ENCODE results near the gene DIP2A. TPM values are rescaled to one million over a fixed set of nuclear protein-coding genes. Genes with fewer than 3 reads are reported as not detected.

Gene DIP2A, protein sequence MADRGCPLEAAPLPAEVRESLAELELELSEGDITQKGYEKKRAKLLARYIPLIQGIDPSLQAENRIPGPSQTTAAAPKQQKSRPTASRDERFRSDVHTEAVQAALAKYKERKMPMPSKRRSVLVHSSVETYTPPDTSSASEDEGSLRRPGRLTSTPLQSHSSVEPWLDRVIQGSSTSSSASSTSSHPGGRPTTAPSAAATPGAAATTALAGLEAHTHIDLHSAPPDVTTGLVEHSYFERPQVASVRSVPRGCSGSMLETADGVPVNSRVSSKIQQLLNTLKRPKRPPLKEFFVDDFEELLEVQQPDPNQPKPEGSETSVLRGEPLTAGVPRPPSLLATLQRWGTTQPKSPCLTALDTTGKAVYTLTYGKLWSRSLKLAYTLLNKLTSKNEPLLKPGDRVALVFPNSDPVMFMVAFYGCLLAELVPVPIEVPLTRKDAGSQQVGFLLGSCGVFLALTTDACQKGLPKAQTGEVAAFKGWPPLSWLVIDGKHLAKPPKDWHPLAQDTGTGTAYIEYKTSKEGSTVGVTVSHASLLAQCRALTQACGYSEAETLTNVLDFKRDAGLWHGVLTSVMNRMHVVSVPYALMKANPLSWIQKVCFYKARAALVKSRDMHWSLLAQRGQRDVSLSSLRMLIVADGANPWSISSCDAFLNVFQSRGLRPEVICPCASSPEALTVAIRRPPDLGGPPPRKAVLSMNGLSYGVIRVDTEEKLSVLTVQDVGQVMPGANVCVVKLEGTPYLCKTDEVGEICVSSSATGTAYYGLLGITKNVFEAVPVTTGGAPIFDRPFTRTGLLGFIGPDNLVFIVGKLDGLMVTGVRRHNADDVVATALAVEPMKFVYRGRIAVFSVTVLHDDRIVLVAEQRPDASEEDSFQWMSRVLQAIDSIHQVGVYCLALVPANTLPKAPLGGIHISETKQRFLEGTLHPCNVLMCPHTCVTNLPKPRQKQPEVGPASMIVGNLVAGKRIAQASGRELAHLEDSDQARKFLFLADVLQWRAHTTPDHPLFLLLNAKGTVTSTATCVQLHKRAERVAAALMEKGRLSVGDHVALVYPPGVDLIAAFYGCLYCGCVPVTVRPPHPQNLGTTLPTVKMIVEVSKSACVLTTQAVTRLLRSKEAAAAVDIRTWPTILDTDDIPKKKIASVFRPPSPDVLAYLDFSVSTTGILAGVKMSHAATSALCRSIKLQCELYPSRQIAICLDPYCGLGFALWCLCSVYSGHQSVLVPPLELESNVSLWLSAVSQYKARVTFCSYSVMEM (N-terminal part only)
- 100 to 1,000 TPM in 1 of 2 donors, 10 to 100 TPM in 1; 94.3 to 104 TPM for total RNA-seq
- 42.5 TPM for polyA plus RNA-seq (ENCODE audit: insufficient read depth, low read depth, low replicate concordance)
- long read RNA-seq, donor 1, partial matches to known transcripts: 0 of 1 reads
- long read RNA-seq, donor 1, other reads (novel, unspliced or antisense): 0 of 1 reads
- long read RNA-seq, donor 2: 0 reads

DNA sequence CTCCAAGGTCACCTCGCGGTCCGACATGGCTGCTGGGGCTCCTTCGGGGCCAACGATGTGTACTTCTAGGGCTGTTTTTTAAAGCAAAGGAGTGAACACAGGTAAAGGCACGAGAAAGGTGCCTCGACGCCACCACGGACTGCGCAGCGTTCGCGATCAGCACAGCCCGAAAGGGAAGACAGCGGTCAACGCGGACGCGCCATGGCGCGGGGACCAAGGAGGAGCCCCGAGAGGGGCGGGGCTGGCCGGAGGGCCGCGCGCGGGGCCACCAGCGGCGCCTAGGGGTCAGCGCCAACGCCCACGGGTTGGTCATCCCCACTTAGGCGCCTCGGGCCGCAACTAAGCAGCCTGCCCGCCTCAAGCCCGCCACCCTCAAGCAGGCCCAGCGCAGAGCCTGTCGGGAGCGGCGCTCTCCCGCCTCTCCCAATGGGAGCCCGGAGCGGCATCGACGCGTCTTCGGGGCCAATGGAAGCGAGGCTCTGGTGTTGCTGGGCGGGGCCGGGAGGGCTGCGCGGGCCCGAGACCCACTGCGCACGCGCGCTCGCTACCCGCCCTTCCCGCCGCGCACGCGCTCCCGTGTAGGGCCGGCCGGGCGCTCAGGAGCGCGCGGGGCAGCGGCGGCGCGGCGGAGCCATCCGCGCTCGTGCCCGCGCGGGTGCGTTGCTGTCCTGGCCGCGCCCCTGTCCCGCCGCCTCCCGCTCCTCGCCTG, at the start of gene DIP2A:
TSS of gene DIP2A (plus strand) at position 577 of the 709 bp plus-strand sequence. CDS start 241 bp downstream, outside the sequence.
- Histone ChIP-seq H3K4me1 (peaks cover 40% of the 10 kb centered on the region), H3K27me3 (no peaks in the 10 kb centered on the region), H3K4me3 (peak within 1 kb of the TSS; percentile 85 to 94), H3K27ac (peak within 1 kb of the TSS; percentile 76 to 94), H3K9me3 (no peaks in the 10 kb centered on the region), H3K36me3 (ENCODE audit: low read depth, missing control alignments) (no peaks in the 10 kb centered on the region)
- intact Hi-C loops (cut with DNase I; ENCODE audit: low total_unique reads): no loop called here
- 0% methylated on average over 81 of the region's 91 CpGs; no CpG with 5 or more reads in 1 of the 2 donors for WGBS, 2 donors
- TF ChIP-seq, protein P1, sequence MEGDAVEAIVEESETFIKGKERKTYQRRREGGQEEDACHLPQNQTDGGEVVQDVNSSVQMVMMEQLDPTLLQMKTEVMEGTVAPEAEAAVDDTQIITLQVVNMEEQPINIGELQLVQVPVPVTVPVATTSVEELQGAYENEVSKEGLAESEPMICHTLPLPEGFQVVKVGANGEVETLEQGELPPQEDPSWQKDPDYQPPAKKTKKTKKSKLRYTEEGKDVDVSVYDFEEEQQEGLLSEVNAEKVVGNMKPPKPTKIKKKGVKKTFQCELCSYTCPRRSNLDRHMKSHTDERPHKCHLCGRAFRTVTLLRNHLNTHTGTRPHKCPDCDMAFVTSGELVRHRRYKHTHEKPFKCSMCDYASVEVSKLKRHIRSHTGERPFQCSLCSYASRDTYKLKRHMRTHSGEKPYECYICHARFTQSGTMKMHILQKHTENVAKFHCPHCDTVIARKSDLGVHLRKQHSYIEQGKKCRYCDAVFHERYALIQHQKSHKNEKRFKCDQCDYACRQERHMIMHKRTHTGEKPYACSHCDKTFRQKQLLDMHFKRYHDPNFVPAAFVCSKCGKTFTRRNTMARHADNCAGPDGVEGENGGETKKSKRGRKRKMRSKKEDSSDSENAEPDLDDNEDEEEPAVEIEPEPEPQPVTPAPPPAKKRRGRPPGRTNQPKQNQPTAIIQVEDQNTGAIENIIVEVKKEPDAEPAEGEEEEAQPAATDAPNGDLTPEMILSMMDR (IDR thresholded peaks at IDR 0.05): no peak
- no peak for TF ChIP-seq POLR2A (IDR thresholded peaks at IDR 0.05)
- DNase-seq: peak; percentile 97

DNA sequence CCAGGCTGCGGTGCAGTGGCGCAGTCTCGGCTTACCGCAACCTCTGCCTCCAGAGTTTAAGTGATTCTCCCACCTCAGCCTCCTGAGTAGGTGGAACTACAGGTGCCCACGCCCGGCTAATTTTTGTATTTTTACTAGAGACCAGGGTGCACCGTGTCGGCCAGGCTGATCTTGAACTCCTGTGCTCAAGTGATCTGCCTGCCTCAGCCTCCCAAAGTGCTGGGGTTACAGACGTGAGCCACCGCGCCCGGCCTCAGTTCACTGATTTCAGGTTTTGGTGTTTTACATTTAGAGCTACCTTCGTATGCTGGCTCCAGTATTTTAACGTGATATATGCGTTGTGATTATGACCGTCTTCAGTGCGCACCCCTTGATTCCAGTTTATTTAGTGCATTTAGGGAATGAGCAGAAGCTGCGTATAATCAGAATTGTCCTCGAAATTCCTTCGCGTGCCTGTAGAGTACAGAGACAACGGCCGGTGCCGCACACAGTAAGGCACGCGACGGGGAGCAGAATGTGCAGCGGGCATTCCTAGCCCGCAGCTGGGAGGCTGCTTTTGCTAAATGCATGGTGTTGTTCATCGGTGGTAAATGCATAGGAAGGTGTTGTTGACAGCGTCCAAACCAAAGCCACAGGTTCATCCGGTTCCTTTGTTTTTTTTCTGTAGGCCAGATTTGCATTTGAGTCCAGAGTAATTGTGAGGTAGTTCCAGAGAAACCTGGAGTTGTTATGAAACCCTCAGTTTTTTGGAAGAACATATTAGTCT, 48.9 kb upstream of the DIP2A start:
- no peak for DNase-seq
- Histone ChIP-seq H3K4me1 (no peaks in the 10 kb centered on the region), H3K27me3 (no peaks in the 10 kb centered on the region), H3K9me3 (no peaks in the 10 kb centered on the region), H3K27ac (no peak overlapping the region), H3K4me3 (no peak overlapping the region), H3K36me3 (ENCODE audit: low read depth, missing control alignments) (no peaks in the 10 kb centered on the region)
- TF ChIP-seq, protein P1 (IDR thresholded peaks at IDR 0.05): no peak
- no peak for TF ChIP-seq POLR2A (IDR thresholded peaks at IDR 0.05)
- WGBS, 2 donors: 94 to 96% methylated on average over 32 of the region's 32 CpGs
- intact Hi-C loops (cut with DNase I; ENCODE audit: low total_unique reads): no loop called here

DNA sequence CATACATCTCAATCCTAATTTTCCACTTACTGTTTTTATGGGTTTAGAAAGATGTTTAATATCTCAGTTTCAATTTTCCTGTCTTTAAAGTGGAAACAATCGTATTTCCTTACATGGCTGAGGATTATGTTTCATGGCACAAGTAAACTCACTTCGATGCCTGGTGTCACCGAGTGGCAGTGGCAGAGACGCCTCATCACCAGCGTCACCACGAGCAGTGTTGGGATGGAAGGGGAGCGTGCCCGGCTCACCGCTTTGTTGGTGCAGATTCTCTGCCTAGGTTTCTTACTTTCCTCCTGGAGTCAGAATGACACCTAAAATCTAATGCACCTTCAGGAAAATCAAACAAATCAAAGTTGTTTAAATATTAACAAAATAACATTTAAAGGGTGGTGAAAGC, 48.2 kb upstream of the DIP2A start:
- WGBS, 2 donors: 95 to 98% methylated on average over 9 of the region's 9 CpGs
- Histone ChIP-seq H3K36me3 (ENCODE audit: low read depth, missing control alignments) (no peaks in the 10 kb centered on the region), H3K4me1 (no peaks in the 10 kb centered on the region), H3K9me3 (no peaks in the 10 kb centered on the region), H3K4me3 (no peak overlapping the region), H3K27me3 (no peaks in the 10 kb centered on the region), H3K27ac (no peak overlapping the region)
- TF ChIP-seq, protein P1 (IDR thresholded peaks at IDR 0.05): no peak
- no peak for TF ChIP-seq POLR2A (IDR thresholded peaks at IDR 0.05)
- intact Hi-C loops (cut with DNase I; ENCODE audit: low total_unique reads): no loop called here
- no peak for DNase-seq
